Measurements from ENCODE around the gene CMIP. TPM values are rescaled to one million over a fixed set of nuclear protein-coding genes. Genes with fewer than 3 reads are reported as not detected.

The CMIP gene
- total RNA-seq, 4 donors from 2014 or later, result 17.1 to 60.5 (median 39.7) TPM

DNA sequence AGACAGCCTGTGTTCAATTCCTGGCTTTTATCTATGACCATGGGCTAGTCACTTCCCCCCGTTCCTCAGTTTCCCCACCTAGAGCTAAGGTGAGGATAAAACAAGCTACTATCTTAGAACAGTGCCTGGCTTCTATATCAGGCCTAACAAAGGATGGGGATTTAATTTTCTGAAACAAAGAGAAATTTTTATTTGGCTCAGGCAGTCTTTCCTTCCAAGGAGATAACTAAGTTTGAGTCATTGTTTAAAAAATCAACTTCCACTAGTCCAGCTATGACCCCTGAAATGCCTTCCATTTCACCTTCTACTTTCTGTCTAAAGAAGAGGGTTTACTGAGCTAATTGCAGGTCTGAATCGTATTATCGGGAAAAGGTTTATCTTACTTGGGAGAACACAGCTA is 99.0 kb downstream of the CMIP start:
- 79 to 93% methylated on average over 3 of the region's 3 CpGs for WGBS, 2 donors
- Histone ChIP-seq H3K36me3 (no peaks in the 10 kb centered on the region), H3K27me3 (no peaks in the 10 kb centered on the region), H3K4me1 (peaks cover 9 to 69% (median 36%) of the 10 kb centered on the region in 3 donors), H3K27ac (peak overlapping the region in 2 of 4 donors; percentile 51 to 54), H3K9me3 (no peaks in the 10 kb centered on the region), H3K4me3 (no peak overlapping the region)
- TF ChIP-seq CTCF (IDR thresholded peaks at IDR 0.05), result no peak
- TF ChIP-seq POLR2A (IDR thresholded peaks at IDR 0.05), result no peak
- DNase-seq, result no peak
- intact Hi-C loops (cut with DNase I), result no loop called here

DNA sequence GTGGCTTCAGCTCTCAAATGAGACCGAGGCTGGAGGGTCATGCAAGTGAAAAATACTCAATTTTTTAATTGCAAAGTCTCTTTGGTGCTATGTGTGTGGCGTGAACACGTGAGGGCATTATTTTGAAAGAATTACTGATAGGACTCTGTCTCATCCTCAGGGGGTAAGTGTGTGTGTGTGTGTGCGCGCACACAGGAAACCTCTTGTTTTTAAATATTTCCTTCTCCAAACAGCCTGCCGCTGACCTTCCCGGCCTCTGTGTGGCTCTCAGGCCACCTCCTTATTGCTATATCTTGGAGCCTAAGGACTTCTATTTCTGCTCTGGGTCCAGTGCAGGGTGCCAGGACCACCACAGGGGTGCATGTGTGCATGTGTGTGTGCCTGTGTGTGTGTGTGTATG is 99.7 kb downstream of the CMIP start:
- Histone ChIP-seq H3K4me1 (peaks cover 3 to 69% (median 32%) of the 10 kb centered on the region in 3 donors), H3K4me3 (no peak overlapping the region), H3K9me3 (no peaks in the 10 kb centered on the region), H3K36me3 (no peaks in the 10 kb centered on the region), H3K27me3 (no peaks in the 10 kb centered on the region), H3K27ac (peak overlapping the region in 2 of 4 donors; percentile 51 to 54)
- intact Hi-C loops (cut with DNase I), result no loop called here
- TF ChIP-seq CTCF (IDR thresholded peaks at IDR 0.05) (no peak), POLR2A (IDR thresholded peaks at IDR 0.05) (no peak)
- 74% methylated on average over 6 to 7 of the region's 7 CpGs for WGBS, 2 donors
- no peak for DNase-seq

GRCh38 chr16:81544700-81545271 is 100.2 kb downstream of the CMIP start:
- no peaks in the 10 kb centered on the region for H3K36me3 ChIP-seq
- no peaks in the 10 kb centered on the region for H3K27me3 ChIP-seq
- WGBS, 2 donors, result 73 to 83% methylated on average over 8 to 9 of the region's 9 CpGs
- no peaks in the 10 kb centered on the region for H3K9me3 ChIP-seq
- H3K4me3 ChIP-seq, result no peak overlapping the region
- TF ChIP-seq POLR2A (IDR thresholded peaks at IDR 0.05) (no peak), CTCF (IDR thresholded peaks at IDR 0.05) (no peak)
- peaks cover 3 to 69% (median 27%) of the 10 kb centered on the region in 3 donors for H3K4me1 ChIP-seq
- intact Hi-C loops (cut with DNase I), result no loop called here
- H3K27ac ChIP-seq, result no peak overlapping the region
- DNase-seq, result no peak

- intact Hi-C loops (cut with DNase I), result no loop called here
- TF ChIP-seq CTCF (IDR thresholded peaks at IDR 0.05) (no peak), POLR2A (IDR thresholded peaks at IDR 0.05) (no peak)
- 67 to 80% methylated on average over 18 to 21 of the region's 25 CpGs for WGBS, 2 donors
- Histone ChIP-seq H3K27me3 (no peaks in the 10 kb centered on the region), H3K36me3 (no peaks in the 10 kb centered on the region), H3K27ac (no peak overlapping the region), H3K9me3 (no peaks in the 10 kb centered on the region), H3K4me3 (no peak overlapping the region), H3K4me1 (peaks cover 5 to 77% (median 30%) of the 10 kb centered on the region in 3 donors)
- DNase-seq, result no peak
Measured at GRCh38 chr16:81545470-81546250, 101.1 kb downstream of the CMIP start.

DNA sequence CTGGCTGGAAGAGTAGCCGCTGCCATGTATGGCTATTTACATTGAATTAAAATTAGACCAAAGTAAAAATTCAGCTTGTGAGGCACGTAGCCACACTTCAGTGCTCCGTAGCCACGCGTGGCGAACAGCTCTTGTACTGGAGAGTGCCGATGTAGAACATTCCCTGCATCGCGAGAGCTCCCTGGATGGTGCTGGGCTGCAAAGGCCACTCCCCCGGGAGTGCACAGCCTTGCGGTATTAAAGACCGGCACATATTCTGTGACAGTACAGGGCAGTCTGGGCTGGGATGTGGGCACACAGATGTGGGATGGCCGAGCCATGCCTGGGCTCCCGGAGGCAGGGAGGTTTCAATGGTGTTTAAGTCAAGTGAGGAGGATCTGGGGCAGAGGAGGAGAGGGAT is 102.2 kb downstream of the CMIP start:
- 86 to 92% methylated on average over 14 of the region's 14 CpGs for WGBS, 2 donors
- TF ChIP-seq CTCF (IDR thresholded peaks at IDR 0.05) (no peak), POLR2A (IDR thresholded peaks at IDR 0.05) (no peak)
- no peak for DNase-seq
- Histone ChIP-seq H3K36me3 (no peaks in the 10 kb centered on the region), H3K4me1 (peaks cover 8 to 89% (median 39%) of the 10 kb centered on the region in 3 donors), H3K4me3 (no peak overlapping the region), H3K27me3 (no peaks in the 10 kb centered on the region), H3K27ac (no peak overlapping the region), H3K9me3 (no peaks in the 10 kb centered on the region)
- intact Hi-C loops (cut with DNase I), result no loop called here

Measured in esophagus squamous epithelium (tissue), 5 donors.